SW 1271 (cell line): ENCODE data around the gene APEX2.
"Not testable (repeated sequence)": the region's sequence is repeated elsewhere in the genome, so short reads cannot be mapped to it uniquely, and the experiment has no call there.

Experiments
- DNase-seq, 2 experiments: peaks; one replicate each; lab custom pipeline; 2025; lab: John Stamatoyannopoulos, UW

APEX2 gene

GRCh38 chrX:54999717-55000598, at the start of gene APEX2:
Gene APEX2, plus strand, starts transcription at chrX:55000363. Its CDS starts 60 bp downstream, at chrX:55000423.
- peak; percentile 22 to 75 for DNase-seq

DNA sequence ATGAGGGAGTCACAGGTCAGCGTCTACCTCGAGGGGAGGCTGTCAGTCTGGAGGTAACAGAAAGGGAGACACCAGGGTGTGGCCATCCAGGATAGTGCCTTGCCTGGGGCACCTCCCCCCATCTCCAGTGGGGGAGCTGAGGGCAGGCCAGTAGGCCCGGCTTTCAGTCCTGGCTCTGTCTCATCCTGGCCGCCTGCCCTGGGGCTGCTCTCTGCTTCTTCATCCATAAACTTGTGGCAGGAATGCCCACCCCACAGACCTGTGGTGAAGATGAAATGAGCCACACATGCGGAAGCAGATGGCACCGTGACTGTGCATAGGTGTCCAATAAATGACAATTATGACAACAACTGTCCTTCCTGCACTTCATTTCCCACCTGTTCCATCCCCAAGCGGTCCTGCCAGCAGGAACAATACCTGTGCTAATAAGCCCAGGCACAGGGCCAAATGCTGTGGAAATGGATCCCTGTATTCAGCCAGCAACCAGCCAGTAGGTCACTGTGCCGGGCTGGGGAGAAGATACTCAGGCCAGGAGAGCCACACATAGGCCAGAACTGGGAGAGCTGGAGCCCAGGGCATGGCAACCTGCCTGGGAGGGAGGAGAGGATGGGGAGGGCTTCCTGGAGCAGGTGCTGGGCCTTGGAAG, 49.3 kb upstream of the APEX2 start:
- no peak for DNase-seq

DNA sequence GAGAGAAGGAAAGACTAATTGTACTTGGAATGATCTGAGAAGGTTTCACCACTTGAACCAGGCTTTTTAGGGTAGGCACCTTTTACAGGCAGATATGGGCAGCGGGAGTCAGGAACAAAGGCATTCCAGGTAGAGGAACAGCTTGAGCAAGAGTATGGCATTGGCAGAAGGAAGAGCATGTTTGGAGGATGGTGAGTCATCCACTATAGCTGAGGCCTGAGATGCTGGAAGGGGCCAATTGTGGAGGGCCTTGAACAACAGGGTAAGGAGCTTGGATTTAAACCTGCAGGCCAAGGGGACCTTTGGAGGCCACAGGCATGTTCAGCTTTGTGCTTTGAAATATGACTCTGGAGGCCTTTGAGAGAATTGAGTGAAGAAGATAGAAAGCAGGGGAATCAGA, 38.4 kb upstream of the APEX2 start:
- no peak for DNase-seq

GRCh38 chrX:54964766-54965497, 35.2 kb upstream of the APEX2 start:
- DNase-seq: no peak

DNA sequence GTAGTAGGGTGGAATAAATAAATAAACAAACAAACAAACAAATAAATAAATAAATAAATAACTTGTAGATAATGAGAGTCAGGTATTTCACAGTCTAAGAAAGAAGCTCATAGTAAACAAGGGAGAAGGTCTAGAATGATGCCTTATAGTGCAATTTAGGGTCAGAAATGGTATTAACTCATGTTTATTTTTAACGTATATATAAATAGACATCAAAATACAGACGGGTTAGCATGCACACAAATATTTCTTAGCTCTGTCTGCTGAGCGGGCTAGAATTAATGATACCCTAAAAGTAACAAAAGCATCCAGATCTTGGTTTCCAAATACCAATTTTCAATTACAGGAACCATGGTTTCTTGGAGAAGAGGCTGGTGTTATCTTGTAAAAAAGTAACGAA, 22.8 kb upstream of the APEX2 start:
- no peak for DNase-seq

DNA sequence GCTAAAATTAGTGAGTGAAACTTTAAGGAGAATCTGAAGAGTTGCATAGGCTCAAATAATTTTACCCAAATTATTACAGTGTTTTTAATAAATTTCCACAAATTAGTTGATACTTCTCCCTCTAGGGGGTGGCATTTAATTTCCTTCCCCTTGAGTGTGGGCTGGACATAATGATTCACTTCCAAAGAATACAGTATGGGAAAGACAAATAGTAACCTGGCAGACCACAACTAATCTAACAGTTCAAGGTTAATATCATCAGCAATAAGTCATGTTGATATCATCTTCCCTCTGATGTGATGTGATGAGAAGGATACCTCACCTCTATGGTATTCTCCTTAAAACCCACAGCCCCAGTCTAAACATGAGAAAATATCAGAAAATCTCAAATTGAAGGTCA, 21.7 kb upstream of the APEX2 start:
- no peak for DNase-seq

GRCh38 chrX:54979432-54979831, 20.7 kb upstream of the APEX2 start:
- no peak for DNase-seq

DNA sequence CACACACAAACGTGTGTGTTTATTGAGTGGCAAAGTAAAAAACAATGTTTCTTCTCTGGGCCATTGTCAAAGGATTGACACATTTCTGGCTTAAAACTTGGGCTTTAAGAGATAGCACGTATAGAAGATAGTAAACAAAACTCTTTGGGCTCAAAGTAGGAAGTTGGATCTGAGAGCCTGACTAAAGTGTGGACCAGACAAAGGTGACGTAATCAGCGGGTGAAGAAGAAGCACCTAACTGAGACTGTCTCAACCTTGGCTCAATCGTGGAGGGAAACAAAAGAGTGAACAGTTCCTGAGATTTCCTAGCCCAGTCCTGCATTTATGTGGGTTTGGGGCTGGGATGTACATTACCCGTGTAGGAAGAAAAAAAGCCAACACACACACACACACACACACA, 19.8 kb upstream of the APEX2 start:
- DNase-seq: no peak

GRCh38 chrX:54983306-54983705, 16.9 kb upstream of the APEX2 start:
- not testable (repeated sequence) for DNase-seq

DNA sequence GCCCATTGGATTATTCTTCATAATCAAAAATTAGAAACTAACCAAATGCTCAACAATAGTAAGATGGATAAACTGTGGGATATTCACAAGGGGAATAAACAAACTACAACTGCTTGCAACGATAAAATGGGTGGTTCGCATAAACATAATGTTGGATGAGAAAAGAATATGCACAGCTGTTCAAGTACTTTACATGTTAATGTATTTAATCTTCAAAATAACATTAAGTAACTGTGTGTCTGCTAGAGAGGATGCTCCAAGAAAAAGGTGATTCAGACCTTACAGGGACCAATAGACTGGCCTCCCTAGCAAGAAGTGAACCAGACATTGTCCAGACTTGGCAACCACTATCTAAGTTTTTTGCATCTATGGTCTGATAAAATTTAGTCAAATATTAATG, 8.5 kb upstream of the APEX2 start:
- no peak for DNase-seq

GRCh38 chrX:54992911-54993622, 7.1 kb upstream of the APEX2 start:
- DNase-seq: no peak

DNA sequence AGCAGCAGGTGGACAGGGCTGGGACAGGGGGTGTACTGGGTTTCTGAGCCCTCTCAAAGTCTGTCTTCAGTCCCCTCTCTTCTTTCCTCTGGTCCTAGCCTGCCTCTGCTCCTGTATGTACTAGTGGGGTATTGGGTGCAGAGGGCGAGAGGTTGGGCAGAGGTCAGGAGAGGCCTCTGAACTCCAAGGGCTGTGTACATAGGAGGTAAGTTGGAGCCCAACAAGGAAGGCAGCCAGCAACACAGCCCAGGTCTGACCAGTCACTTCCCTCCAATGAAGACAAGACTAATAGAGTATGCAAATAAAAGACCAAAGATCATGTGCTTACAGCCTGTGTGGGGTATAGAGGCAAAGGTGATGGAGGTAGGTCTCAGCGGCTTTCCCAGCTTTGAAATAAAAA, 6.1 kb upstream of the APEX2 start, which contains the start of gene PFKFB1:
TSS of gene PFKFB1 (minus strand) at position 90 of the 400 bp plus-strand sequence. CDS start 181 bp downstream, outside the sequence.
- no peak for DNase-seq

- DNase-seq: no peak
Observed at GRCh38 chrX:54994668-54995351, 5.4 kb upstream of the APEX2 start.

- no peak for DNase-seq
Observed at GRCh38 chrX:54995621-54996020, 4.5 kb upstream of the APEX2 start.

DNA sequence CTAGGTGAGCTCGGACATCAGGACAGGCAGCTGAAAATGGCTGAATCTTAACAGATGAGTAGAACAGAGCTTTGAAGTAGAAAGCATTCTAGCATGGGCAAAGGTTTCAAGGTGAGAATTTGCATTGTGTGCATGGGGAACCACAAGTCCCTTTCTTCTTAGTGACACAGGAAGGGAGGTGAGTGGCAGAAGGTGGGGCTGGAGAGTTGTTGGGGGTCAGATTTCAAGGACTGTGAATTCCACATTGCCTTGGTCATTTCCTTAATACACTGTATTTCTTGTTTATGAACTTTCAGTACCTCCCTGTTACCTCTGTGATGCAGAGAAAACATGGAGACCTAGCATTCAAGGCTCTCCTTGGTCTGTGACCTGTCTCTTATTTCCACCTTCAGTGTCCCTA, 4.1 kb downstream of the APEX2 start:
- no peak for DNase-seq

- no peak for DNase-seq
Observed at GRCh38 chrX:55005256-55005655, 5.1 kb downstream of the APEX2 start.

DNA sequence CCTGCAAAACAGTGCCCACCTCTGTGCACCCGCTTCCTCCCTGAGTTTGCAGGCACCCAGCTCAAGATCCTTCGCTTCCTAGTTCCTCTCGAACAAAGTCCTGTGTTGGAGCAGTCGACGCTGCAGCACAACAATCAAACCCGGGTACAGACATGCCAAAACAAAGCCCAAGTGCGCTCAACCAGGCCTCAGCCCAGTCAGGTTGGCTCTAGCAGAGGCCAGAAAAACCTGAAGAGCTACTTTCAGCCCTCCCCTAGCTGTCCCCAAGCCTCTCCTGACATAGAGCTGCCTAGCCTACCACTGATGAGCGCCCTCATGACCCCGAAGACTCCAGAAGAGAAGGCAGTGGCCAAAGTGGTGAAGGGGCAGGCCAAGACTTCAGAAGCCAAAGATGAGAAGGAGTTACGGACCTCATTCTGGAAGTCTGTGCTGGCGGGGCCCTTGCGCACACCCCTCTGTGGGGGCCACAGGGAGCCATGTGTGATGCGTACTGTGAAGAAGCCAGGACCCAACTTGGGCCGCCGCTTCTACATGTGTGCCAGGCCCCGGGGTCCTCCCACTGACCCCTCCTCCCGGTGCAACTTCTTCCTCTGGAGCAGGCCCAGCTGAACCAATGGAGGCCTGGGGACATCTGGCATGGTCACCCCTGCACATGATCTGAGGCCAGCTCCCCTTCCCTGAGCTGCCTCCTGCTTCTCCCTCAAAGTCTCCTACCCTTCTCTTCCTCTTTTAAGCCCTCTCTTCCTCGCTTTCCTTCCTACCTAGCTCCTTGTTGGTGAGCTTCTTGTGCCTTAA, 6.9 kb downstream of the APEX2 start:
- no peak for DNase-seq

GRCh38 chrX:55007656-55008055, 7.5 kb downstream of the APEX2 start:
- DNase-seq: no peak

GRCh38 chrX:55008571-55009358, 8.6 kb downstream of the APEX2 start:
- DNase-seq: peak in 1 of 2 experiments; percentile 0

- DNase-seq: peak in 1 of 2 experiments; percentile 2
Observed at GRCh38 chrX:55011294-55011693, 11.1 kb downstream of the APEX2 start.
